ENCODE results near the gene RASIP1.
"Not testable (repeated sequence)": the region's sequence is repeated elsewhere in the genome, so short reads cannot be mapped to it uniquely, and the experiment has no call there.

RASIP1 gene

DNA sequence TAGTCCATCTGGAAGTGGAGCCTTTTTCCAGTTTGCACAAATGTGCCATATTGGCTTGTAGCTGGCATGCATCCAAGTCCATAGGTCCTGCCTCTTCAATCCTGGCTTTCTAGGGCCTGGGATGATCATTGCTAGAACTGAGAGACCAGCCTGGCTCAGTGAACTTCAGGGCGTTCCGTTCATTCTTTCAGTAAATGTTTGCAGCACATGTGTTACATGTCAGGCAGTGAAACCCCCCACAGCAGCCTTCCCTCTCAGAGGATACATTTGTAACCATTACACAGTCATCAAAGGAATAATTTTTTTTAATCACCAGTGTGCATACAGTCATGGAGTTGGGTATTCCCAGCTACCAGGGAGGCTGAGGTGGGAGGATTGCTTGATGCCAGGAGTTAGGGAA is 35.0 kb downstream of the RASIP1 start:
- DNase-seq, result no peak
- no peak for ATAC-seq

GRCh38 chr19:48703316-48703715 is 37.1 kb downstream of the RASIP1 start:
- DNase-seq (no peak), ATAC-seq (no peak)

DNA sequence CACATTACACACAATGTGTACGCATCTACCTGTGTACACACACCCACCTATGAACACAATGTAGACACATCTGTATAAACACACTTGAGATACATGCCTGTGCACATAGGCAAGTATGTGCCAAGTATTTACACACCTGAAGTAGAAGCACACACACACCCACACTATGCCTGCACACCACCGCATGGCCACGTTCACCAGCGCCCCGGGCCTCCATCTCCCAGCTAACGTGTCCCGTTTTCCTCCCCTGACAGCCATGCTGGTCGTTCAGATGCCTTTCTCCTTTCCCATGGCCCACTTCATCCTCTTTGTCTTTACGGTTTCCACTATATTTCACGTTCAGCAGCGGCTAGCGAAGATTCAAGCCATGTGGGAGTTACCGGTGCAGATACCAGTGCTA is 37.7 kb downstream of the RASIP1 start:
- no peak for DNase-seq
- no peak for ATAC-seq

- no peak for DNase-seq
- ATAC-seq, result no peak
Observed at GRCh38 chr19:48698046-48698445, 42.4 kb downstream of the RASIP1 start.

GRCh38 chr19:48696353-48697010 is 43.9 kb downstream of the RASIP1 start:
- DNase-seq (no peak), ATAC-seq (peak; percentile 40)

DNA sequence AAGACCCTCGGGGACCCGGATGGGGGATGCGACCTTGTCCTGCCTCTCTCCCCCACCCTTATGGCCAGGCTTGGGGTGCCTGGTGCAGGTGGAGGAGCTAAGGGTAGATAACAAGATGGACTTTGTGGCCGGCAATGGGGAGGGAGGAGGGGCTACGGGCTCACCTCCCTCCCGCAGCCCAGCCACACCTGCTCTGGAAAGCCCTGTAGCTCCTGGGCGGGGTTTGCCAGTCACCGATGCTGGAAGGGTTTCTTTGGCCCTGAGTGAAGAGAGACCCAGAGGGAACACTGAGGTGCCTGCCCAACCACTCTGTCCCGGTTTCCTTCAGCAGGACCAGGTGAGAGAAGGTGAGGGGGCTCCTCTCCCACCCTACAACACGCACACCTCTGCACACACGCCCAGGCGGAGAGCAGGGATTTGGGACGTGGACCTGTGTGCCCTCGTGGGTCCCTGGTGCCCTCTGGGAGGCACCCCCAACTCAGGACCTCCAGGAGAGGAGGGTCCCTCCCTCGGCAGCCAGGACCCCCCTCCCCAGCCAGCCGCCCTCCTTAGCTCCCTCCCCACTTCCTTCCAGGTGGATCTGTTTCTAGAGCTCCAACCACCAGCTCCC is 44.6 kb downstream of the RASIP1 start, which contains the start of gene FUT2:
Gene FUT2 (plus strand): TSS at position 229 of the 610 bp plus-strand sequence. CDS start 6,986 bp downstream, outside the sequence.
- no peak for DNase-seq
- no peak for ATAC-seq

- not testable (repeated sequence) for ATAC-seq, DNase-seq
Observed at GRCh38 chr19:48693629-48694028, 46.8 kb downstream of the RASIP1 start.

GRCh38 chr19:48689449-48689848 is 51.0 kb downstream of the RASIP1 start:
- ATAC-seq (no peak), DNase-seq (no peak)

GRCh38 chr19:48687776-48688175 is 52.6 kb downstream of the RASIP1 start:
- ATAC-seq (no peak), DNase-seq (no peak)

DNA sequence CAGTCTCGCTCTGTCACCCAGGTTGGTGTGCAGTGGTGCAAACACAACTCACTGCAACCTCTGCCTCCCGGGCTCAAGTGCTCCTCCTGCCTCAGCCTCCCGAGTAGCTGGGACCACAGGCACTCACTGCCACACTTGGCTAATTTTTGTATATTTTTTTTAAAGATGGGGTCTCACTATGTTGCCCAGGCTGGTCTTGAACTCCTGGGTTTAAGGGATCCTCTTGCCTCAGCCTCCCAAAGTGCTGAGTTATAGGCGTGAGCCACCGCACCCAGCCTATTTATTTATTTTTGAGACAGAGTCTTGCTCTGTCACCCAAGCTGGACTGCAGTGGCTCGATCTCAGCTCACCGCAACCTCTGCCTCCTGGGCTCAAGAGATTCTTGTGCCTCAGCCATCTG is 53.8 kb downstream of the RASIP1 start:
- not testable (repeated sequence) for ATAC-seq, DNase-seq

- ATAC-seq (no peak), DNase-seq (no peak)
Observed at GRCh38 chr19:48686088-48686487, 54.3 kb downstream of the RASIP1 start.

GRCh38 chr19:48685583-48685982 is 54.8 kb downstream of the RASIP1 start:
- ATAC-seq, result no peak
- no peak for DNase-seq

DNA sequence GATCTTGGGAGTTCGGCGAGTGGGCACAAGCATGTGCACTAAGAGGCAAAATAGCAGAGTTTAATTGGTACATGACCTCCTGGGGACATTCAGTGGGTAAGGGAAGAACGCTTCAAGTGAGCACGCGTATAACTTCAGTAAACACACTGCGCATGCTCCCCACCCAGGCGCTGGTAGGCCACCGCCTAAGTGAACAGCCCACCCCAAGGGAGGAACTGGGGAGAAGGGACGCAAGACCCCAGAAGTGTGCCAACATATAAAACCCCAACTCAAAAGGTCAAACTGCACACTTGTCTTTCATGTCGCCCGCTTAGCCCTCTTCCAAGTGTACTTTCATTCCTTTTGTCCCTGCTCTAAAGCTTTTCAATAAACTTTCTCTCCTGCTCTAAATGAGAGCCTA is 57.1 kb downstream of the RASIP1 start:
- DNase-seq (no peak), ATAC-seq (no peak)

GRCh38 chr19:48681127-48681470 is 59.3 kb downstream of the RASIP1 start:
- no peak for DNase-seq
- ATAC-seq, result peak; percentile 63

DNA sequence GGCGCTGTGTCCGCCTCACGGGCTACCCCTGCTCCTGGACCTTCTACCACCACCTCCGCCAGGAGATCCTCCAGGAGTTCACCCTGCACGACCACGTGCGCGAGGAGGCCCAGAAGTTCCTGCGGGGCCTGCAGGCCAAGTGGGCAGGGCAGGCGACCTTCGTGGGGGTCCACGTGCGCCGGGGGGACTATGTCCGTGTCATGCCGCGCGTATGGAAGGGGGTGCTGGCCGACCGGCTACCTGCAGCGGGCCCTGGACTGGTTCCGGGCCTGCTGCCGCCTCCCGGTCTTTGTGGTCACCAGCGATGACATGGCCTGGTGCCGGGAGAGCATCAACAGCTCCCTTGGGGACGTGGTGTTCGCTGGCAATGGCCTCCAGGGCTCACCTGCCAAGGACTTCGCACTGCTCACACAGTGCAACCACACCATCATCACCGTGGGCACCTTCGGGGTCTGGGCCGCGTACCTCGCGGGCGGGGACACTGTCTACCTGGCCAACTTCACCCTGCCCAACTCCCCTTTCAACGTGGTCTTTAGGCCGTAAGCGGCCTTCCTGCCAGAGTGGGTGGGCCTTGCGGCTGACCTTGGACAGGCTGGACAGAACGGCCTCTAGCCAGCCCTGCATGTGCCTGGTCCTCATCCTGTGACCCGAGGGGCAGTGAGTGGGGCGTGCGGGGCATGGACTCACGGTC is 59.8 kb downstream of the RASIP1 start:
- peak; percentile 42 for ATAC-seq

GRCh38 chr19:48680006-48680405 is 60.4 kb downstream of the RASIP1 start:
- not testable (repeated sequence) for ATAC-seq, DNase-seq

More for the DNA sequence above, 59.8 kb downstream of the RASIP1 start:
- DNase-seq, result no peak

- no peak for ATAC-seq
- no peak for DNase-seq
Observed at GRCh38 chr19:48678201-48678600, 62.2 kb downstream of the RASIP1 start.

DNA sequence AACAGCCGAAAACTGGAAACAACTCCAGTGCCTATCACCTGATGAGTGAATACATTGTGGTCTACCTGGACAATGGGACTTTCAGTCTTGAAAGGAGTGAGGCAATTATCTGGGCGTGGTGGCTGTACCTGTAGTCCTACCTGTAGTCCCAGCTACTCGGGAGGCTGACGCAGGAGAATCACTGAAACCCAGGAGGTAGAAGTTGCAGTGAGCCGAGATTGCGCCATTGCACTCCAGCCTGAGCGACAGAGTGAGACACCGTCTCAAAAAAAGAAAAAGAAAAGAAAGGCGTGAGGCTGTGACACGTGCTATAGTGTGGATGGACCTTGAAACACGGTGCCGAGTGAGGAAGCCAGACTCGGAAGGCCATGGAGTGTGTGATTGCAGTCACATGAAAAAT is 63.5 kb downstream of the RASIP1 start:
- DNase-seq, result no peak
- ATAC-seq, result no peak

DNA sequence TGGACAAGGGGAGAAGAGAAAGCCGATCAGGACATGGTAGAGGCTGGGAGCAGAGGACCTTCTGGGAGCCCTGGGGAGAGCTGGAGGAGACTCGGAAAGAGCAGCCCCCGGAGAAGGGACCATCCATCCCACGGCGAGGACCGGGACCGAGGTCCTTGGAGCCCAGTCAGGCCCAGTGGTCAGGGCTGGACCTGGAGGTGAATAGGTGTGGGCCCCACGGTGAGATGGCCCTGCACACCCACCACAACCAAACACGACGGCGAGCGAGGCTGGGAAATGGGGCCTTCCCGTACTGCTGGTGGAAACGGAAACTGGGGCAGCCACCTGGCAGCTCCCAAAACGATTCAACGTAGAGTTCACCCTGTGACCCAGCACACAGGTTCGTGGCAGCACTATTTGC is 63.9 kb downstream of the RASIP1 start:
- ATAC-seq, result no peak

DNA sequence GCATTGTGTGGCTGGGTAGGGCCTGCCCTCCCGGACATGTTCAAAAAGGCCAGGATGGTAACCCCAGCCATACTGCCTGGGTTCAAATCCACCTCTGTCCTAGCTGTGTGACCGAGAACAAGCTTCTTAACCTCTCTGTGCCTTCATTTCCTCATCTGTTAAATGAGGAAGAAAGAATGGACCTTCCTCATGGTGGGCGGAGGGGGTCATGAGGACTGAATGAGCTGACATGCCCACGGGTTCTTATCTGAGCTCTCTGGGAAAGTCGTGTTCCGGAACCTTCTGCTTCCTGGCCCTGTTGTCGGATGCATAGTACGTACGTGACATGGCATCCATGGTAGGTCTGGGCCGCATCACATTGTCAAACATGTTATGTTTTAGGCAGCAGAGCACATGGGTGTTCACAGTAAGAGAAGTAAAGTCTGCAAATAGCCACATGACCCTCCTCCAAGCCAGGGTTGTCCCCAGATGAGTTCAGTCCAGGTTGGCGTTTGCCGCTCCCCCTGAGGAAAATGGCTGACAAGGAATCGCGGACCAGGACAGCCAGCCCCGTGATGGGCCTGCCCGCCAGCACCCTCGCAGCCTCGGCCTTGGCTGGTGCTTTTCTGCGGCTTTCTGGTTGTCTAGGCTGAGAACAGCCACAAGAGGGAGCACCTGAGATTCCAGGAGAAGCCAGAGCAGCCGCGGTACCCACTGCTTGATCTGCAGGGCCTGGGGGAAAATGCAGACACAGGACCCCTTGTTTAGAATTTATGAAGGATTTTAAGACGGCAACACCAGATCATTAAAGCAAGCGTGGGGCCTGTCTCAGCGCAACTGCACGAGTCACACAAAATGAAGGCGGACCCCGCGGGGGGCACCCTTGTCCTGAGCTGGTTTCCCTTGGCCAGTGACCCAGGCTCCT is 65.2 kb downstream of the RASIP1 start:
- ATAC-seq, result peak; percentile 82
- peak; percentile 82 for DNase-seq

More for the DNA sequence above, 63.9 kb downstream of the RASIP1 start:
- DNase-seq, result no peak

DNA sequence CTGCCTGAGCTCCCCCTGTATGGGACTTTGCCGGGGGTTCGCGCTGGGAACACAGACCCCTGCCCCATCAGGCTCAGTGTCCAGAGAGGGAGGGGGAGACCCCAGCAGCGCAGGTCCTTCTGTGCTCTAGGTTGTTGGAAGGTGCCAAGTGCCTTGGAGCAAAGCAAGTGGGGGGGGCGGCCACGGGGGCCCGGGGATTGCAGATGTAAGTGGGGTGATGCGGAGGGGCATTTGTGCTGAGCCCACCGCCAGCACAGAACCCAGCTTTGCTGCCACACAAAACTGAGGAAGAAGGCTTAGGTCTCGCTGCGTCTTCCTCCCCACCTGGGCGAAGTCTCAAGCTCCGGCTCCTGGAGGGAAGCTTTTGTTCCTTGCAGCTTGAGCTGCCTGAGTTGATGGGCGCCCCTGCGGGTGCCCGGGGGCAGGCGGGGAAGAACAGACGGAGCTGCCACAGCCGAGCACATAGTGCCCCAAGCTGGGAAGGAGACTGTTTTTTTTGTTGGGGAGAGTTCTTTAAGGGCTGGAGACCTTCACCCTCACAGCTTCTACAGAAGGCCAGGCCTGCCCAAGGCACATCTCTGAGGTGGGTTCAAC is 66.1 kb downstream of the RASIP1 start:
- DNase-seq (no peak), ATAC-seq (no peak)
